Activated gamma-delta T cell treated with anti-CD3 and anti-CD28 coated beads, Interleukin-2, amount 50 U/mL, for 16 hours (primary cell): Measurements from ENCODE around the gene NKAIN2.
"Not testable (repeated sequence)": the region's sequence is repeated elsewhere in the genome, so short reads cannot be mapped to it uniquely, and the experiment has no call there.

ENCODE experiments used
- DNase-seq: peaks from one replicate; pipeline ENCODE4 v3.0.0-alpha.2; 2020; ENCODE audit warnings: low read depth

NKAIN2 gene

GRCh38 chr6:123966618-123967017 lies 163.0 kb downstream of the NKAIN2 start:
- DNase-seq: no peak

- DNase-seq: no peak
Measured at GRCh38 chr6:123967905-123968304, 164.2 kb downstream of the NKAIN2 start.

- DNase-seq: no peak
Measured at GRCh38 chr6:123972600-123973294, 169.1 kb downstream of the NKAIN2 start.

GRCh38 chr6:123980311-123980710 lies 176.6 kb downstream of the NKAIN2 start:
- no peak for DNase-seq

GRCh38 chr6:123986938-123987337 lies 183.3 kb downstream of the NKAIN2 start:
- DNase-seq: no peak

GRCh38 chr6:123989918-123990317 lies 186.3 kb downstream of the NKAIN2 start:
- not testable (repeated sequence) for DNase-seq

- DNase-seq: no peak
Measured at GRCh38 chr6:123990376-123990775, 186.7 kb downstream of the NKAIN2 start.

GRCh38 chr6:123994168-123994567 lies 190.5 kb downstream of the NKAIN2 start:
- no peak for DNase-seq

- DNase-seq: no peak
Measured at GRCh38 chr6:123994891-123995635, 191.4 kb downstream of the NKAIN2 start.

- DNase-seq: no peak
Measured at GRCh38 chr6:123997223-123997622, 193.6 kb downstream of the NKAIN2 start.

GRCh38 chr6:124002377-124003081 lies 198.9 kb downstream of the NKAIN2 start:
- DNase-seq: no peak

- DNase-seq: no peak
Measured at GRCh38 chr6:124007266-124007665, 203.6 kb downstream of the NKAIN2 start.

GRCh38 chr6:124008000-124008987 lies 204.6 kb downstream of the NKAIN2 start:
- no peak for DNase-seq

GRCh38 chr6:124008988-124009765 lies 205.5 kb downstream of the NKAIN2 start:
- DNase-seq: no peak

GRCh38 chr6:124010574-124010973 lies 206.9 kb downstream of the NKAIN2 start:
- no peak for DNase-seq

GRCh38 chr6:124011180-124011579 lies 207.5 kb downstream of the NKAIN2 start:
- DNase-seq: no peak

GRCh38 chr6:124022051-124022450 lies 218.4 kb downstream of the NKAIN2 start:
- not testable (repeated sequence) for DNase-seq

GRCh38 chr6:124022641-124023040 lies 219.0 kb downstream of the NKAIN2 start:
- no peak for DNase-seq

GRCh38 chr6:124026694-124027093 lies 223.0 kb downstream of the NKAIN2 start:
- no peak for DNase-seq

GRCh38 chr6:124027392-124027791 lies 223.7 kb downstream of the NKAIN2 start:
- no peak for DNase-seq

- DNase-seq: no peak
Measured at GRCh38 chr6:124028117-124028516, 224.5 kb downstream of the NKAIN2 start.
